GM21528 (cell line): ENCODE data around the gene TENM4.
"Not testable (repeated sequence)": the region's sequence is repeated elsewhere in the genome, so short reads cannot be mapped to it uniquely, and the experiment has no call there.

Experiments used
- ATAC-seq: cut with Tn5 transposase; IDR thresholded peaks from one replicate; pipeline ENCODE4 v1.9.1; 2021; ENCODE audit warnings: mild to moderate bottlenecking, moderate library complexity; ENCODE audit not compliant: unreplicated experiment, low FRiP score

The TENM4 gene

DNA sequence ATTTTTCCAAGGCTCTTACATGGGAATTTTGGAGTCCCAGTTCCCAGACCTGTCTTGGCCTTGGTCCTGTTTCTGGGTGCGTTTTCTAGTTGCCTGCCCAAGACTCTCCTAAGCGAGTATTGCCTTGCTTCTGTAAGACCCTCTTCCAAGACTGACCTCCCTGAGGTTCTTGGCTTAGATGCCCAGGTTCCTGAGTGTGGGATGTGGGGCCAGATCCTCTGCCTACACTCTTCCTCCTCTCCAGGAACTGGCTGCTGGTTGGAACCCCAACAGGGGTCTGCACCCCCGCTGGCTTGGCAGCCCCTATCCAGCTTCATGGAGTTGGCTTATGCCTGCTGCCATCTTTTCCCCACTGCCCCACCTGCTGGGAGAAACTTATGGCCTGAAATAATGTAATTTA, 429.5 kb downstream of the TENM4 start:
- no peak for ATAC-seq

DNA sequence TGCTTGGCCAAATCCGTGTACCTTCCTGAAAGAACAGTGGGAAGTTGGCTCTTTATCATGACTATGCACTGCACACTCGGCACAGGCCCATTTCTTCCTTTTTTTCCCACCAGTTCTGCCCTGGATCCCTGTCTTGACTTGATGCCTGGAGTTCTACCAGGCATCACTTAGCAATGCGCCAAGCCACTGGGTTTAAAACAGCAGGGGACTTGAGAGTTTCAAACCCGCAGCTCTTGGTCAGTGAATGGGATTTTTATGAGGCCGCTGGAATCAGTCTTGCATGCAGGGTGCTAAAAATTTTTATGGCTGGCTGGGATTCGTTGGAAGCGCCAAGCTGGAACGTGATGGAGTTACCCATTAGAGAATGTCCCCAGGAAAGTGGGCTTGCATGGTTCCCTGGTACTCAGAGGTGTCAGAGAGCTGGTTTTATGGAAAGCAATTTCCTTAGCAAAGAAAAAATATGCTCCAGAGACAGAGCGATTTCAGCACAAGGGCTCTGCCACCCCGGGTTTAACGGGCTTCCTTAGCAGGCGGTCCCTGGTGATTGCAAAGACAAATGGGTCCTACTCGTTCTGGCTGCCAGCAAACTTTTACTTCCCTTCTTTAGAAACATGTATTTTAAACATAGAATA, 432.9 kb downstream of the TENM4 start:
- ATAC-seq: no peak

DNA sequence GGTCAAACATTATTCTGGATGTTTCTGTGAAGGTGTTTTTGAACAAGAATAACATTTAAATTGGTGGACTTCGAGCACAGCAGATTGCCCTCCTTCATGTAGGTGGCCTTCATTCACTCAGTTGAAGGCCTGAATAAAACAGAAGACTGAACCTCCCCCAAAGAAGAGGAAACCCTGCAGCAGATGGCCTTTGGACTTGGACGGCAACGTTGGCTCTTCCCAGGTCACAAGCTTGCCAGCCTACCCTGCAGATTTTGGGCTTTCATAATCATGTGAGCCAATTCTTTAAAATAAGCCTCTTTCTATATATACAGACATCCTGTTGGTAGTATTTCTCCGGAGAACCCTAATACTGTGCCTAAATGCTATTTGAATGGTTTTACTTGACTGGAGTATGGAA, 434.0 kb downstream of the TENM4 start:
- ATAC-seq: no peak

DNA sequence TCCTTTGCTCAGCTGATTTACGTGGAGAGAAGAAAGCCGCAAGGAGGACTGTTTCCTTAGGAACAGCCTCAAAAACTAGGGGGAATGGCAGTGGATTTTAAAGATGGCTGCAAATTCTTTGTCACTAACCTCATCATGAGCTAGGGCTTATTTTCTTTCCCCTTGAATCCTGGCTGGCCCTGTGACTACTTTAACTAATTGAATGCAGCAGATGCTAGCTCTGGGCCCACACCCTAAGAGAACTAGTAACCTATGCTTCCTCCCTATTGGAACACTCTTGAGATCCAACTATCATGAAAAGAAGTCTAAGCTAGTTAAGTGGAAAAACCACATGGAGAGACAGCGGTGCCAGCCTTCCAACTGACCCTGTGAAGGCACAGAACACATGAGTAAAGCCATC, 444.8 kb downstream of the TENM4 start:
- no peak for ATAC-seq

DNA sequence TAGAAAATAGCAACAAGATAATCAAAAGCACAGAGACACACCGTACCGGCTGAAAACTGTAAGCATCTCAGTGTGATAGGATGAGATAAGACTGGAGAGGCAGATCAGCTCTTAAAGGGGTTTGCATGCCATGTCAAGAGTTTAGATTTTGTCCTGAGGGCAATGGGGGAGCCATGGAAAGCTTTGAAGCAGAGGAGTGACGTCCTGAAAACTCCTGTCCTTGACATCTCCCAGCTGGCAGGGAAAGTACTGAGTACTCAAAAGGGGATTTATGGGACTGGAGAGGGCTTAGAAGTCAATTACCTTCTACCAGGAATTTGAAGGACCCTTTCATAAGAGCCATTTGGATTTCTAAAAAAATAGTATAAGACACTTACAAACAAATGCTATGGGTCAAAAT, 445.7 kb downstream of the TENM4 start:
- ATAC-seq: no peak

GRCh38 chr11:78993802-78994430, 446.9 kb downstream of the TENM4 start:
- ATAC-seq: no peak

DNA sequence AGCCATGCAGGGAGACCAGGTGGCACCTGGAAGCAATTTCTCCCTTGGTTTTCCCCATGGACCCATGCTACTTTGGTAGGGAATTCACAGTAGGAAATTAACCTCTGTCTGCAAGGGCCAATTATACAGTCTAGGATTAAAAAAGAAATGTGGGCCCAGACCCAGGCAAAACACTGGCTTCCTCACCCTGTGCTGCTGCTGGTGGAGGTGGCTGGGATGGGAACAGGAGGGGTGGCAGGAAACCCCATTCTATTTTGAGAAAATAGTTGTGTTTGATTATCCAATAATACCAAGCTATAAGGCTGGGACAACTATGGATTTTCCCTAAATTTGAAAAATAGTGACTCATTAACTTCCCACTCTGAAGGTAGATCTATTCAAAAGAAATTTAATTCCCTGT, 449.1 kb downstream of the TENM4 start:
- ATAC-seq: no peak

- ATAC-seq: no peak
Observed at GRCh38 chr11:78990261-78990660, 450.6 kb downstream of the TENM4 start.

GRCh38 chr11:78987748-78988147, 453.1 kb downstream of the TENM4 start:
- no peak for ATAC-seq

DNA sequence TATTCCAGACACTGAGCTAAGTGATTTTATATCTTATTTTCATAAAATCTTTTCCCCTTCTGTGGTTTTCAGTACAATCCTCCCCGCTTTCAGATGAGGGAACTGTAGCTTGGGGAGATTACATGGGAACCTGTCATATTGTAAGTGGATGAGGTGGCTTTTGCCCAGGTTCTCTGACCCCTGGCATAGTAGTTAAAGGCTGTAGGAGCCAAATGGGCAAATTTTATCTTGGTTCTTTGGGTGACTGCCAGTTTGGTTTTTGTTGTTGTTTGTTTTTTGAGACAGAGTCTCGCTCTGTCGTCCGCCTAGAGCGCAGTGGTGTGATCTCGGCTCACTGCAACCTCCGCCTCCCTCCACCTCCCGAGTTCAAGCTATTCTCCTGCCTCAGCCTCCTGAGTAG, 454.5 kb downstream of the TENM4 start:
- no peak for ATAC-seq

DNA sequence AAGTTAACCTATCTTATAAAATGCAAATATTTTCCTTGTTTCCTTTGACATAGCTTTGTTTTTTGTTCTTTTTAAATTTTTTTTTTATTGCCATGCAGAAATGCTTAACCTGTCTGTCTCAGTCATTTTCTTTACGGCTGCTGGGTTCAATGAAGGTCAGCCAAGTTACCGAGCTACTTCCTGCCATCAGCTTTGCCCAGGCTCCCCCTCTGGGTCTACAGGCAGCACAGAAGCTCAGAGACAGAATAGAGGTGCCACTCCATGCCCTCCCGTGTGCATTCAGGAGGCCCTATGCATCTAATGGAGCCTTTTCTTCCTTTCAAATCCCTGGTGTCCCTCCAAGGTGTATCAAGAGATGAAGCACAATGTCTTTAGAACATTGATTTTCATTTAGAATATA, 455.2 kb downstream of the TENM4 start:
- ATAC-seq: no peak

DNA sequence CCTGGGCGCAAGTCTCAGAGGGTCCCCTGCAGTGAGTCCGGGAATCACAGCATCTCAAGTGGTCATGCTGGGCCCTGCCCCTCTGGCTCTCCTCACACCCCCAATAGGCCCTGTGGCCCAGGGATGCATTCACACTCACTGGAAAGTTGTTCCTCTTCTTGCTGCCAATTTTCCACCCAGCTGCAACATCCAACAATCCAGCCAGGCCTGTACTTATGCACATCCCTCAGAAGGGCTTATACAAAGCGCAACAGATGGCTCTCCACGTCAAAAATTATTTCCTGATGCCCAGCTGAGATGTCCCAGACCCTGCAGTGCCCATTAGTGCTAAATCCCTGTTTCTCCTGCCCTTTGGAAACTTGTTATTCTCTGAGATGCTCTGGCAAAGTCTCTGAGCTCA, 458.4 kb downstream of the TENM4 start:
- ATAC-seq: no peak

- no peak for ATAC-seq
Observed at GRCh38 chr11:78981153-78981552, 459.7 kb downstream of the TENM4 start.

DNA sequence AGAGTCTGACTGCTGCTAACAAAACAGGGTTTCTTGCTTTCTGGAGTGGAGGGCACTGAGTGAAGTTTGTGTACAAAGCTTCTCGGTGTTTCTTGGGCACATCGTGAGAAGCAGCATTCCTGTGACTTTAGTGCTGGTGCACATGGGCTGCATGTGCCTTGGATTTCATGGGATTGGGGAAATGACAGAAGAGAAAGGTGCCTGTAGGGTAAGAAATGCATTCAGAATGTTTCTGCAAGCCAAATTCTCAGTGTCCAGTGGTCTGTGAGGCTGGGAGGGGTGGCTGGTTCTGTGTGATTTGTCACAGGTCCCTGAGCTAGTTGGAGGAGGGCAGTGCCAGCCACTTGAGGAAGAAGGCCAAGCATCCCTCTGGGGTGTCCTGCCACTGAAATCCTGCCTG, 462.0 kb downstream of the TENM4 start:
- ATAC-seq: no peak

DNA sequence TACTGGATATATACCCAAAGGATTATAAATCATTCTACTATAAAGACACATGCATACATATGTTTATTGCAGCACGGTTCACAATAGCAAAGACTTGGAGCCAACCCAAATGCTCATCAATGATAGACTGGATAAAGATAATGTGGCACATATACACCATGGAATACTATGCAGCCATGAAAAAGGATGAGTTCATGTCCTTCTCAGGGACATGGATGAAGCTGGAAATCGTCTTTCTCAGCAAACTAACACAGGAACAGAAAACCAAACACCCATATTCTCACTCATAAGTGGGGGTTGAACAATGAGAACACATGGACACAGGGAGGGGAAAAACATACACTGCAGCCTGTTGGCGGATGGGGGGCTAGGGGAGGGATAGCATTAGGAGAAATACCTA, 463.0 kb downstream of the TENM4 start:
- ATAC-seq: not testable (repeated sequence)

GRCh38 chr11:78977009-78977408, 463.8 kb downstream of the TENM4 start:
- ATAC-seq: no peak

DNA sequence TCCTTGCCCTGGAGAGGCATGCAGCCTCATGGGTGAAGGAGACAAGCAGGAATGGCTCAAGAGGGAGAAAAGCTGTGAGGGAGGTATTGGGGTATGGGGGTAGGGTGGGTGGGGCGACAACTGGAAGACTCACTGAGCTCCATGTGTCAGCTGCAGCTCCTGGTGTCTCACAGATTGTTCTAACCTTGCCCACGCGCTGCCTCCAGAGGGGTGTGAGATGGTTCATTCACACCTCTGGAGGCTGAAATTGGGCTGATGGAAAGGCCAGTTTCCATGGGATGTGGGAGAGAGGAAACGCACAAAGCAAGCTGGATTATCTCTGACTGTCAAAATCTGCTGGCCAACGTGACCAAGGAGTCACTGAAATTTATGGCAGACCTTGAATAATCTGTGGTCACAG, 465.7 kb downstream of the TENM4 start:
- ATAC-seq: no peak

GRCh38 chr11:78973876-78974275, 467.0 kb downstream of the TENM4 start:
- no peak for ATAC-seq

GRCh38 chr11:78972590-78972989, 468.2 kb downstream of the TENM4 start:
- no peak for ATAC-seq

GRCh38 chr11:78972177-78972576, 468.7 kb downstream of the TENM4 start:
- no peak for ATAC-seq

DNA sequence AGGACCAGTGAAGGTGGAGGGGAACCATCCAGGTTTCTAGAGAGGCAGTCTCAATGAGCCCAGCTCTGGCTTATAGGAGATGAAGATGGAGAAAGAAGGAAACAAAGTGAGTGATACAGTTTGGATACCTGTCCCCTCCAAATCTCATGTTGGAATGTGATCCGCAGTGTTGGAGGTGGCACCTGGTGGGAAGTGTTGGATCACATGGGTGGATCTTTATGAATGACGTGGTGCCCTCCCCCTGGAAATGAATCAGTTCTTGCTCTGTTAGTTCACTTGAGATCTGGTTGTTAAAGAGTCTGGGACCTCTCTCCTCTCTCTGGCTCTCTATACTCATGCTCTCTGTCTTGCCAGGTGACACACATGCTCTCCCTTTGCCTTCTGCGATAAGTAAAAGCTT, 473.0 kb downstream of the TENM4 start:
- ATAC-seq: no peak

GRCh38 chr11:78965432-78965831, 475.4 kb downstream of the TENM4 start:
- ATAC-seq: no peak
